NCI-H128 (cell line): ENCODE measurements around the gene ATAD3B.
"Not testable (repeated sequence)": the region's sequence is repeated elsewhere in the genome, so short reads cannot be mapped to it uniquely, and the experiment has no call there.

Source experiments
- DNase-seq: peaks from one replicate; lab custom pipeline; 2025; ENCODE audit not compliant: unreplicated experiment; lab: John Stamatoyannopoulos, UW

ATAD3B gene

GRCh38 chr1:1509465-1509850 is 37.9 kb downstream of the ATAD3B start:
- DNase-seq = not testable (repeated sequence)

GRCh38 chr1:1510912-1511532 is 39.5 kb downstream of the ATAD3B start:
- DNase-seq = no peak

GRCh38 chr1:1511533-1512285 is 40.1 kb downstream of the ATAD3B start, which contains the start of gene ATAD3A:
Gene ATAD3A (plus strand): TSS chr1:1512162. CDS start chr1:1512269, 107 bp downstream.
- DNase-seq = peak; percentile 96

- not testable (repeated sequence) for DNase-seq
Measured at GRCh38 chr1:1512425-1512824, 40.9 kb downstream of the ATAD3B start.

- DNase-seq = not testable (repeated sequence)
Measured at GRCh38 chr1:1513675-1514074, 42.1 kb downstream of the ATAD3B start.

- not testable (repeated sequence) for DNase-seq
Measured at GRCh38 chr1:1514376-1514775, 42.8 kb downstream of the ATAD3B start.

GRCh38 chr1:1516923-1517322 is 45.4 kb downstream of the ATAD3B start:
- not testable (repeated sequence) for DNase-seq

- no peak for DNase-seq
Measured at GRCh38 chr1:1517973-1518620, 46.5 kb downstream of the ATAD3B start.

- DNase-seq = not testable (repeated sequence)
Measured at GRCh38 chr1:1518621-1519007, 47.0 kb downstream of the ATAD3B start.

- not testable (repeated sequence) for DNase-seq
Measured at GRCh38 chr1:1519805-1520505, 48.4 kb downstream of the ATAD3B start.

GRCh38 chr1:1521331-1521730 is 49.8 kb downstream of the ATAD3B start:
- DNase-seq = no peak

GRCh38 chr1:1522536-1522935 is 51.0 kb downstream of the ATAD3B start:
- not testable (repeated sequence) for DNase-seq

GRCh38 chr1:1523226-1523625 is 51.7 kb downstream of the ATAD3B start:
- not testable (repeated sequence) for DNase-seq

- not testable (repeated sequence) for DNase-seq
Measured at GRCh38 chr1:1523651-1524050, 52.1 kb downstream of the ATAD3B start.

GRCh38 chr1:1524750-1525383 is 53.3 kb downstream of the ATAD3B start:
- not testable (repeated sequence) for DNase-seq

GRCh38 chr1:1526476-1526875 is 54.9 kb downstream of the ATAD3B start:
- DNase-seq = not testable (repeated sequence)

- no peak for DNase-seq
Measured at GRCh38 chr1:1527092-1527816, 55.7 kb downstream of the ATAD3B start.

- DNase-seq = no peak
Measured at GRCh38 chr1:1528301-1529267, 57.0 kb downstream of the ATAD3B start.

- DNase-seq = no peak
Measured at GRCh38 chr1:1529321-1529720, 57.8 kb downstream of the ATAD3B start.
